ENCODE data around the gene HEMGN. TPM values are rescaled to one million over a fixed set of nuclear protein-coding genes. Genes with fewer than 3 reads are reported as not detected.

HEMGN gene
- total and polyA plus RNA-seq, 2 of the 13 experiments (the other 11 are each of a cell fraction or from before 2014, with no cell fraction given): not detected

DNA sequence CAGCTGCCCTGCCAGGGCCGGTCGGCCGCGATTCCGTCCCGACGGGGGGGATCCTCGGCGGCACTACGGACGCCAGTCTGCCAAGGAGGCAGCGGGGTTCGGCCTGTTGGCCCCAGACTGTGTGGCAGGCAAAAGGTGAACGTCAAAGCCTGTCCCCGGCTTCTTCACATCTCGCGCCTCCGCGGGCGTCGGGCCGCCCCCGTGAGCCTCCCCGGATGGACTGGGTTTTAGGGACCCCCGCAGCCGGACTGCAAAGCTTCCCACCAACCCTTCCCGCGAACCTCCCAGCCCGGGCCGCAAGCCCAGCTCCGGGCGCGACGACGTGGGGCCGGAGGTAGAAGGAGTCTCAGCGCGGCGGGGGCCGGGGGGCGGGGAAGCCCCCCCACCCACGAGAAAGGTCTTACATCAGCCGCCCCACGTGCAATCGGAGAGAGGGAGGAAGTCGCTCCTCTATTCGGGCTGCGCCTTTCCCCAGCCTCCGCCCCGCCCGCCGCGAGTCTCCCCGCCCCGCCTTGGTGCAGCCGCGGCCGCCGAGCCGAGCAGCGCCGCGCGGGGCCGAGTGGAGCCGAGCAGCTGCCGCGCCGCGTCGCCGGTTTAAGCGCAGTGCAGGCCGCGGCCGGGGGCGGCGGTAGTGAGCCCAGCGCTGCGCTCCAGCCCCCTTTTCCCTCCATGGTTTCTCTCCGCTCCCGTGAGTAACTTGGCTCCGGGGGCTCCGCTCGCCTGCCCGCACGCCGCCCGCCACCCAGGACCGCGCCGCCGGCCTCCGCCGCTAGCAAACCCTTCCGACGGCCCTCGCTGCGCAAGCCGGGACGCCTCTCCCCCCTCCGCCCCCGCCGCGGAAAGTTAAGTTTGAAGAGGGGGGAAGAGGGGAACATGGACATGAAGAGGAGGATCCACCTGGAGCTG, 45.0 kb upstream of the HEMGN start, which contains the start of gene ANP32B (continued):
- TF ChIP-seq, protein P1, sequence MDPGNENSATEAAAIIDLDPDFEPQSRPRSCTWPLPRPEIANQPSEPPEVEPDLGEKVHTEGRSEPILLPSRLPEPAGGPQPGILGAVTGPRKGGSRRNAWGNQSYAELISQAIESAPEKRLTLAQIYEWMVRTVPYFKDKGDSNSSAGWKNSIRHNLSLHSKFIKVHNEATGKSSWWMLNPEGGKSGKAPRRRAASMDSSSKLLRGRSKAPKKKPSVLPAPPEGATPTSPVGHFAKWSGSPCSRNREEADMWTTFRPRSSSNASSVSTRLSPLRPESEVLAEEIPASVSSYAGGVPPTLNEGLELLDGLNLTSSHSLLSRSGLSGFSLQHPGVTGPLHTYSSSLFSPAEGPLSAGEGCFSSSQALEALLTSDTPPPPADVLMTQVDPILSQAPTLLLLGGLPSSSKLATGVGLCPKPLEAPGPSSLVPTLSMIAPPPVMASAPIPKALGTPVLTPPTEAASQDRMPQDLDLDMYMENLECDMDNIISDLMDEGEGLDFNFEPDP (CRISPR knock-in tag; conservative IDR thresholded peaks at IDR 0.05): 0 out of 2 replicates have a peak, but pooled peaks have one; percentile 74
- peak; percentile 24 for TF ChIP-seq SKI (IDR thresholded peaks at IDR 0.05; ENCODE audit: partially characterized antibody)
- TF ChIP-seq GATAD1 (CRISPR knock-in tag; IDR thresholded peaks at IDR 0.05): 0 out of 2 replicates have a peak, but pooled peaks have one; percentile 15
- peak; percentile 41; the same call in 1 of the 2 replicates for TF ChIP-seq PHF21A (CRISPR knock-in tag; IDR thresholded peaks at IDR 0.05)
- peak; percentile 70 for TF ChIP-seq THRA (CRISPR knock-in tag; IDR thresholded peaks at IDR 0.05; ENCODE audit: borderline replicate concordance)
- TF ChIP-seq GATAD2A (CRISPR knock-in tag; IDR thresholded peaks at IDR 0.05): peak; percentile 64; the same call in 1 of the 2 replicates
- peak; percentile 41; the same call in 1 of the 2 replicates for TF ChIP-seq MAZ (IDR thresholded peaks at IDR 0.05; ENCODE audit: borderline replicate concordance, low read depth, low read length)
- TF ChIP-seq MAZ (CRISPR knock-in tag; IDR thresholded peaks at IDR 0.05; ENCODE audit: low read depth): peak; percentile 95
- 0 out of 2 replicates have a peak, but pooled peaks have one; percentile 17 for TF ChIP-seq ZNF354B (CRISPR knock-in tag; IDR thresholded peaks at IDR 0.05)
- peak; percentile 94 for TF ChIP-seq MAX (IDR thresholded peaks at IDR 0.05)
- TF ChIP-seq MXD4 (CRISPR knock-in tag; IDR thresholded peaks at IDR 0.05): peak; percentile 52
- no peak for TF ChIP-seq ATM (IDR thresholded peaks at IDR 0.05; ENCODE audit: borderline replicate concordance)
- peak; percentile 62; the same call in 1 of the 2 replicates for TF ChIP-seq UBTF (CRISPR knock-in tag; IDR thresholded peaks at IDR 0.05)
- 0 out of 2 replicates have a peak, but pooled peaks have one; percentile 6 for TF ChIP-seq ZNF333 (CRISPR knock-in tag; IDR thresholded peaks at IDR 0.05; ENCODE audit: borderline replicate concordance)
- TF ChIP-seq ZNF777 (CRISPR knock-in tag; IDR thresholded peaks at IDR 0.05): peak; percentile 93
- TF ChIP-seq SRSF1 (optimal IDR thresholded peaks at IDR 0.05; ENCODE audit: low read depth, low read length): peak; percentile 95
- TF ChIP-seq, protein P2, sequence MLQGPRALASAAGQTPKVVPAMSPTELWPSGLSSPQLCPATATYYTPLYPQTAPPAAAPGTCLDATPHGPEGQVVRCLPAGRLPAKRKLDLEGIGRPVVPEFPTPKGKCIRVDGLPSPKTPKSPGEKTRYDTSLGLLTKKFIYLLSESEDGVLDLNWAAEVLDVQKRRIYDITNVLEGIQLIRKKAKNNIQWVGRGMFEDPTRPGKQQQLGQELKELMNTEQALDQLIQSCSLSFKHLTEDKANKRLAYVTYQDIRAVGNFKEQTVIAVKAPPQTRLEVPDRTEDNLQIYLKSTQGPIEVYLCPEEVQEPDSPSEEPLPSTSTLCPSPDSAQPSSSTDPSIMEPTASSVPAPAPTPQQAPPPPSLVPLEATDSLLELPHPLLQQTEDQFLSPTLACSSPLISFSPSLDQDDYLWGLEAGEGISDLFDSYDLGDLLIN (CRISPR knock-in tag; IDR thresholded peaks at IDR 0.05; ENCODE audit: borderline replicate concordance): no peak
- TF ChIP-seq RXRB (CRISPR knock-in tag; IDR thresholded peaks at IDR 0.05; ENCODE audit: borderline replicate concordance): peak; percentile 50
